ENCODE measurements around the gene FAM50B. TPM values are rescaled to one million over a fixed set of nuclear protein-coding genes. Genes with fewer than 3 reads are reported as not detected.

FAM50B gene
- total and polyA plus RNA-seq, 2 experiments from 2014 or later, result 4.4 to 4.8 TPM

GRCh38 chr6:3841066-3841454, 8.1 kb upstream of the FAM50B start:
- no peaks in the 10 kb centered on the region for H3K4me1 ChIP-seq (ENCODE audit: insufficient read depth)
- H3K36me3 ChIP-seq (ENCODE audit: insufficient read depth), result no peaks in the 10 kb centered on the region
- no peak overlapping the region for H3K27ac Mint-ChIP-seq
- H4K20me1 ChIP-seq (replicated peaks; ENCODE audit: insufficient read depth), result no peaks in the 10 kb centered on the region
- H3K9me2 ChIP-seq (ENCODE audit: insufficient read depth), result no peaks in the 10 kb centered on the region
- H2AFZ ChIP-seq, result no peak overlapping the region
- H3K27me3 ChIP-seq (ENCODE audit: insufficient read depth), result no peaks in the 10 kb centered on the region
- H3K79me2 ChIP-seq (replicated peaks; ENCODE audit: insufficient read depth), result no peaks in the 10 kb centered on the region
- no peak overlapping the region for H3K4me2 ChIP-seq
- H3K4me1 Mint-ChIP-seq, result peaks cover 3% of the 10 kb centered on the region; the same call in 1 of the 3 replicates
- TF ChIP-seq EZH2phosphoT487 (IDR thresholded peaks at IDR 0.05; ENCODE audit: unreplicated experiment) (no peak), CREB1 (CRISPR knock-in tag; IDR thresholded peaks at IDR 0.05; ENCODE audit: low read depth) (no peak), STAT1 (IDR thresholded peaks at IDR 0.05; ENCODE audit: unreplicated experiment) (no peak), NANOG (IDR thresholded peaks at IDR 0.05; ENCODE audit: borderline replicate concordance) (no peak), ZNF331 (CRISPR knock-in tag; IDR thresholded peaks at IDR 0.05; ENCODE audit: low read depth) (no peak), EZH2 (IDR thresholded peaks at IDR 0.05; ENCODE audit: low read depth, unreplicated experiment) (no peak), ZNF114 (CRISPR knock-in tag; IDR thresholded peaks at IDR 0.05) (no peak), POLR2AphosphoS5 (IDR thresholded peaks at IDR 0.05; ENCODE audit: low read depth) (no peak), JUNB (IDR thresholded peaks at IDR 0.05; ENCODE audit: unreplicated experiment) (no peak)
- TF ChIP-seq, protein P1, sequence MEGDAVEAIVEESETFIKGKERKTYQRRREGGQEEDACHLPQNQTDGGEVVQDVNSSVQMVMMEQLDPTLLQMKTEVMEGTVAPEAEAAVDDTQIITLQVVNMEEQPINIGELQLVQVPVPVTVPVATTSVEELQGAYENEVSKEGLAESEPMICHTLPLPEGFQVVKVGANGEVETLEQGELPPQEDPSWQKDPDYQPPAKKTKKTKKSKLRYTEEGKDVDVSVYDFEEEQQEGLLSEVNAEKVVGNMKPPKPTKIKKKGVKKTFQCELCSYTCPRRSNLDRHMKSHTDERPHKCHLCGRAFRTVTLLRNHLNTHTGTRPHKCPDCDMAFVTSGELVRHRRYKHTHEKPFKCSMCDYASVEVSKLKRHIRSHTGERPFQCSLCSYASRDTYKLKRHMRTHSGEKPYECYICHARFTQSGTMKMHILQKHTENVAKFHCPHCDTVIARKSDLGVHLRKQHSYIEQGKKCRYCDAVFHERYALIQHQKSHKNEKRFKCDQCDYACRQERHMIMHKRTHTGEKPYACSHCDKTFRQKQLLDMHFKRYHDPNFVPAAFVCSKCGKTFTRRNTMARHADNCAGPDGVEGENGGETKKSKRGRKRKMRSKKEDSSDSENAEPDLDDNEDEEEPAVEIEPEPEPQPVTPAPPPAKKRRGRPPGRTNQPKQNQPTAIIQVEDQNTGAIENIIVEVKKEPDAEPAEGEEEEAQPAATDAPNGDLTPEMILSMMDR (conservative IDR thresholded peaks at IDR 0.05; ENCODE audit: low read depth in 2 of 2), result no peak
- TF ChIP-seq, protein P2, sequence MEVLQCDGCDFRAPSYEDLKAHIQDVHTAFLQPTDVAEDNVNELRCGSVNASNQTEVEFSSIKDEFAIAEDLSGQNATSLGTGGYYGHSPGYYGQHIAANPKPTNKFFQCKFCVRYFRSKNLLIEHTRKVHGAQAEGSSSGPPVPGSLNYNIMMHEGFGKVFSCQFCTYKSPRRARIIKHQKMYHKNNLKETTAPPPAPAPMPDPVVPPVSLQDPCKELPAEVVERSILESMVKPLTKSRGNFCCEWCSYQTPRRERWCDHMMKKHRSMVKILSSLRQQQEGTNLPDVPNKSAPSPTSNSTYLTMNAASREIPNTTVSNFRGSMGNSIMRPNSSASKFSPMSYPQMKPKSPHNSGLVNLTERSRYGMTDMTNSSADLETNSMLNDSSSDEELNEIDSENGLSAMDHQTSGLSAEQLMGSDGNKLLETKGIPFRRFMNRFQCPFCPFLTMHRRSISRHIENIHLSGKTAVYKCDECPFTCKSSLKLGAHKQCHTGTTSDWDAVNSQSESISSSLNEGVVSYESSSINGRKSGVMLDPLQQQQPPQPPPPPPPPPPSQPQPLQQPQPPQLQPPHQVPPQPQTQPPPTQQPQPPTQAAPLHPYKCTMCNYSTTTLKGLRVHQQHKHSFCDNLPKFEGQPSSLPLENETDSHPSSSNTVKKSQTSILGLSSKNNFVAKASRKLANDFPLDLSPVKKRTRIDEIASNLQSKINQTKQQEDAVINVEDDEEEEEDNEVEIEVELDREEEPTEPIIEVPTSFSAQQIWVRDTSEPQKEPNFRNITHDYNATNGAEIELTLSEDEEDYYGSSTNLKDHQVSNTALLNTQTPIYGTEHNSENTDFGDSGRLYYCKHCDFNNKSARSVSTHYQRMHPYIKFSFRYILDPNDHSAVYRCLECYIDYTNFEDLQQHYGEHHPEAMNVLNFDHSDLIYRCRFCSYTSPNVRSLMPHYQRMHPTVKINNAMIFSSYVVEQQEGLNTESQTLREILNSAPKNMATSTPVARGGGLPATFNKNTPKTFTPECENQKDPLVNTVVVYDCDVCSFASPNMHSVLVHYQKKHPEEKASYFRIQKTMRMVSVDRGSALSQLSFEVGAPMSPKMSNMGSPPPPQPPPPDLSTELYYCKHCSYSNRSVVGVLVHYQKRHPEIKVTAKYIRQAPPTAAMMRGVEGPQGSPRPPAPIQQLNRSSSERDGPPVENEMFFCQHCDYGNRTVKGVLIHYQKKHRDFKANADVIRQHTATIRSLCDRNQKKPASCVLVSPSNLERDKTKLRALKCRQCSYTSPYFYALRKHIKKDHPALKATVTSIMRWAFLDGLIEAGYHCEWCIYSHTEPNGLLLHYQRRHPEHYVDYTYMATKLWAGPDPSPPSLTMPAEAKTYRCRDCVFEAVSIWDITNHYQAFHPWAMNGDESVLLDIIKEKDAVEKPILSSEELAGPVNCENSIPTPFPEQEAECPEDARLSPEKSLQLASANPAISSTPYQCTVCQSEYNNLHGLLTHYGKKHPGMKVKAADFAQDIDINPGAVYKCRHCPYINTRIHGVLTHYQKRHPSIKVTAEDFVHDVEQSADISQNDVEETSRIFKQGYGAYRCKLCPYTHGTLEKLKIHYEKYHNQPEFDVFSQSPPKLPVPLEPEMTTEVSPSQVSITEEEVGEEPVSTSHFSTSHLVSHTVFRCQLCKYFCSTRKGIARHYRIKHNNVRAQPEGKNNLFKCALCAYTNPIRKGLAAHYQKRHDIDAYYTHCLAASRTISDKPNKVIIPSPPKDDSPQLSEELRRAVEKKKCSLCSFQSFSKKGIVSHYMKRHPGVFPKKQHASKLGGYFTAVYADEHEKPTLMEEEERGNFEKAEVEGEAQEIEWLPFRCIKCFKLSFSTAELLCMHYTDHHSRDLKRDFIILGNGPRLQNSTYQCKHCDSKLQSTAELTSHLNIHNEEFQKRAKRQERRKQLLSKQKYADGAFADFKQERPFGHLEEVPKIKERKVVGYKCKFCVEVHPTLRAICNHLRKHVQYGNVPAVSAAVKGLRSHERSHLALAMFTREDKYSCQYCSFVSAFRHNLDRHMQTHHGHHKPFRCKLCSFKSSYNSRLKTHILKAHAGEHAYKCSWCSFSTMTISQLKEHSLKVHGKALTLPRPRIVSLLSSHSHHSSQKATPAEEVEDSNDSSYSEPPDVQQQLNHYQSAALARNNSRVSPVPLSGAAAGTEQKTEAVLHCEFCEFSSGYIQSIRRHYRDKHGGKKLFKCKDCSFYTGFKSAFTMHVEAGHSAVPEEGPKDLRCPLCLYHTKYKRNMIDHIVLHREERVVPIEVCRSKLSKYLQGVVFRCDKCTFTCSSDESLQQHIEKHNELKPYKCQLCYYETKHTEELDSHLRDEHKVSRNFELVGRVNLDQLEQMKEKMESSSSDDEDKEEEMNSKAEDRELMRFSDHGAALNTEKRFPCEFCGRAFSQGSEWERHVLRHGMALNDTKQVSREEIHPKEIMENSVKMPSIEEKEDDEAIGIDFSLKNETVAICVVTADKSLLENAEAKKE (CRISPR knock-in tag; IDR thresholded peaks at IDR 0.05), result no peak
- TF ChIP-seq, protein P3, sequence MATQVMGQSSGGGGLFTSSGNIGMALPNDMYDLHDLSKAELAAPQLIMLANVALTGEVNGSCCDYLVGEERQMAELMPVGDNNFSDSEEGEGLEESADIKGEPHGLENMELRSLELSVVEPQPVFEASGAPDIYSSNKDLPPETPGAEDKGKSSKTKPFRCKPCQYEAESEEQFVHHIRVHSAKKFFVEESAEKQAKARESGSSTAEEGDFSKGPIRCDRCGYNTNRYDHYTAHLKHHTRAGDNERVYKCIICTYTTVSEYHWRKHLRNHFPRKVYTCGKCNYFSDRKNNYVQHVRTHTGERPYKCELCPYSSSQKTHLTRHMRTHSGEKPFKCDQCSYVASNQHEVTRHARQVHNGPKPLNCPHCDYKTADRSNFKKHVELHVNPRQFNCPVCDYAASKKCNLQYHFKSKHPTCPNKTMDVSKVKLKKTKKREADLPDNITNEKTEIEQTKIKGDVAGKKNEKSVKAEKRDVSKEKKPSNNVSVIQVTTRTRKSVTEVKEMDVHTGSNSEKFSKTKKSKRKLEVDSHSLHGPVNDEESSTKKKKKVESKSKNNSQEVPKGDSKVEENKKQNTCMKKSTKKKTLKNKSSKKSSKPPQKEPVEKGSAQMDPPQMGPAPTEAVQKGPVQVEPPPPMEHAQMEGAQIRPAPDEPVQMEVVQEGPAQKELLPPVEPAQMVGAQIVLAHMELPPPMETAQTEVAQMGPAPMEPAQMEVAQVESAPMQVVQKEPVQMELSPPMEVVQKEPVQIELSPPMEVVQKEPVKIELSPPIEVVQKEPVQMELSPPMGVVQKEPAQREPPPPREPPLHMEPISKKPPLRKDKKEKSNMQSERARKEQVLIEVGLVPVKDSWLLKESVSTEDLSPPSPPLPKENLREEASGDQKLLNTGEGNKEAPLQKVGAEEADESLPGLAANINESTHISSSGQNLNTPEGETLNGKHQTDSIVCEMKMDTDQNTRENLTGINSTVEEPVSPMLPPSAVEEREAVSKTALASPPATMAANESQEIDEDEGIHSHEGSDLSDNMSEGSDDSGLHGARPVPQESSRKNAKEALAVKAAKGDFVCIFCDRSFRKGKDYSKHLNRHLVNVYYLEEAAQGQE (IDR thresholded peaks at IDR 0.05; ENCODE audit: unreplicated experiment), result no peak
- TF ChIP-seq, protein P4, sequence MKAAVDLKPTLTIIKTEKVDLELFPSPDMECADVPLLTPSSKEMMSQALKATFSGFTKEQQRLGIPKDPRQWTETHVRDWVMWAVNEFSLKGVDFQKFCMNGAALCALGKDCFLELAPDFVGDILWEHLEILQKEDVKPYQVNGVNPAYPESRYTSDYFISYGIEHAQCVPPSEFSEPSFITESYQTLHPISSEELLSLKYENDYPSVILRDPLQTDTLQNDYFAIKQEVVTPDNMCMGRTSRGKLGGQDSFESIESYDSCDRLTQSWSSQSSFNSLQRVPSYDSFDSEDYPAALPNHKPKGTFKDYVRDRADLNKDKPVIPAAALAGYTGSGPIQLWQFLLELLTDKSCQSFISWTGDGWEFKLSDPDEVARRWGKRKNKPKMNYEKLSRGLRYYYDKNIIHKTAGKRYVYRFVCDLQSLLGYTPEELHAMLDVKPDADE (IDR thresholded peaks at IDR 0.05), result no peak
- no peaks in the 10 kb centered on the region for H3K27me3 Mint-ChIP-seq (ENCODE audit: insufficient read depth, low read depth, poor library complexity)
- ATAC-seq (no peak), DNase-seq (ENCODE audit: low spot score) (no peak)
- H3K9me3 Mint-ChIP-seq, result no peaks in the 10 kb centered on the region
- H3K4me3 Mint-ChIP-seq, result no peak overlapping the region
- H3K27ac ChIP-seq (ENCODE audit: low read depth), result no peak overlapping the region
- no peaks in the 10 kb centered on the region for H3F3A ChIP-seq (replicated peaks; ENCODE audit: low read depth)
- H3K36me3 Mint-ChIP-seq (ENCODE audit: low read depth), result no peaks in the 10 kb centered on the region
- no peak overlapping the region for H3K4me3 ChIP-seq

Data from GM23338 (cell line).